Activated CD4-positive, CD25-positive, alpha-beta regulatory T cell treated with anti-CD3 and anti-CD28 coated beads, Interleukin-2, amount 50 U/mL, for 16 hours (primary cell): ENCODE data around the gene GMPPA.

ENCODE experiments used
- DNase-seq: peaks from one replicate; pipeline ENCODE4 v3.0.0-alpha.2; 2020; ENCODE audit warnings: low read depth, low spot score

Gene GMPPA

DNA sequence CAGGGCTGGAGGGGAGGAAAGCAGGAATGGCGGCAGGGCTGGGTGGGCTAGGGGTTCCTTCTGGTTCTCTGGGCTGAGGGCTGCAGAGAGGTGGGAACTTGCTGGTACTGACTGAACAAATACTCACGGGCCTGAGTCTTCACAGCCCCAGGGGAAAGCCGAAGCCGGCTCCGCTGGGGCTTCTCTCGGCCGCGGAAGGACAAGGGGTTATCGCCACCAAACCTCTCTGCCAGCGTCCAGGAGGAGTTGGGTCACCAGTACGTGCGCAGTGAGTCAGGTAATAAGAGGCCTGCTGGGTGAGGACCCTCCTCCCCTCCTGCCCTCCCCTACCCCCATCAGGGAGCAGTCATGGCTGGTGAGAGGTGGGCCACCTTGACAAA is 13.5 kb upstream of the GMPPA start:
- DNase-seq, result no peak

DNA sequence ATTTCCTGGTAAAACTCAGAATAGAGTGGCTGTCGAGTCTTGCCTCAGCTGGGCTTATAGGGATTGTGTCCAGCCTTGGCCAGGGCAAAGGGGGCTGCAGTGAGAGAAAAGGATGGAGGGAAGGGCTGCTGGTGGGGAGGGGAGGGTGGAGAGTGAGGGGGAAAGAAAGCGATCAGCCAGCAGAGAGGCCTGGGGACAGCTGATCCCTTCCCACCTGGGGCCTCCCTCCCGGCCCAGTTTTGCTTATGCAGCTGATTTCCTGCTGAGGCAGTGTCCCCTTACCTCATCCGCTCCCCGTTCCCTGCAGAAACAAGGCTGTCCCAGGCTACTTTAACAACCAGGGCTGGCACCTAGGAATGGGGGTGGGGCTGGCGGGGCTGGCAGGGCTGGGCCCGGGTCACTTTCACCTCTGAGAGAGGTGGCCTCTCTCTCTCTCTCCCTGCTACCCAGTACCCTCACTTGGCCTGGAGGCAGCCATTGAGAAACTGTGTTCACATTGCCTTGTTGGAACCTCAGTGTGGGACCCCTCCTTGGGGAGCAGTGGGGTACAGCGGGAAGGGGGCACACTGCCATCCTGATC is 12.2 kb upstream of the GMPPA start:
- no peak for DNase-seq

DNA sequence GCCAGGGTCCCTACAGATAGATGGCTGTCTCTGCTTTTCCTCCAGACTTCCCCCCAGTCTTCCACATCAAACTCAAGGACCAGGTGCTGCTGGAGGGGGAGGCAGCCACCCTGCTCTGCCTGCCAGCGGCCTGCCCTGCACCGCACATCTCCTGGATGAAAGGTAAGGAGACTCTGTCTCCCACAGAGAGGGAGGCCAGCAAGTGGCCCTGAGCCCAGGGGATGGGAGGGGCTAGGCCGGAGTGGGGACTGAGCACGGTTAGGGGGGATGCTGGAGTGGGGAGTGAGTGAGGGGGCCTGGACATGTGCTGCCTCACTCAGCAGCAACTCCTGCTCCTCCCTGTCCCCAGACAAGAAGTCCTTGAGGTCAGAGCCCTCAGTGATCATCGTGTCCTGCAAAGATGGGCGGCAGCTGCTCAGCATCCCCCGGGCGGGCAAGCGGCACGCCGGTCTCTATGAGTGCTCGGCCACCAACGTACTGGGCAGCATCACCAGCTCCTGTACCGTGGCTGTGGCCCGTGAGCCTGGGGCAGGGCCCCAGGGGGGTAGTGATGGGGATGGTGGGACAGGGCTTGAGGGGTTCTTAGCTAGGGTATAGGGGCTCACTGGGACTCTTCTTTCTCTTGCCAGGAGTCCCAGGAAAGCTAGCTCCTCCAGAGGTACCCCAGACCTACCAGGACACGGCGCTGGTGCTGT is 10.4 kb upstream of the GMPPA start:
- no peak for DNase-seq

- DNase-seq, result no peak
These were observed 9.9 kb upstream of the GMPPA start for GRCh38 chr2:219488844-219489194.

GRCh38 chr2:219489315-219489714 is 9.4 kb upstream of the GMPPA start:
- DNase-seq, result no peak

DNA sequence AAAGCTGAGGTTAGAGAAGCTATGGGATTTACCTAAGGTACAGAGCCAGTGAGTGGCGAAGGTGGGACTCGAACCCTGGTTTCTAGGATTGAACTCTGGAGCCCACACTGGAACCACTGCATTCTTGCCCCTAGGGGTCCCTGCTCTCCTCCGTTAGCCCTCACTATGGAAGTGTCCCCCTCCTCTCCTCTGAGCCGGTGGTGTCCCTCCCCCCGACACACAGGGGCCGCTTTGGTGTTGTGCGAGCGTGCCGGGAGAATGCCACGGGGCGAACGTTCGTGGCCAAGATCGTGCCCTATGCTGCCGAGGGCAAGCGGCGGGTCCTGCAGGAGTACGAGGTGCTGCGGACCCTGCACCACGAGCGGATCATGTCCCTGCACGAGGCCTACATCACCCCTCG is 8.5 kb upstream of the GMPPA start:
- DNase-seq, result no peak

- no peak for DNase-seq
These were observed 8.0 kb upstream of the GMPPA start for GRCh38 chr2:219490600-219491130.

DNA sequence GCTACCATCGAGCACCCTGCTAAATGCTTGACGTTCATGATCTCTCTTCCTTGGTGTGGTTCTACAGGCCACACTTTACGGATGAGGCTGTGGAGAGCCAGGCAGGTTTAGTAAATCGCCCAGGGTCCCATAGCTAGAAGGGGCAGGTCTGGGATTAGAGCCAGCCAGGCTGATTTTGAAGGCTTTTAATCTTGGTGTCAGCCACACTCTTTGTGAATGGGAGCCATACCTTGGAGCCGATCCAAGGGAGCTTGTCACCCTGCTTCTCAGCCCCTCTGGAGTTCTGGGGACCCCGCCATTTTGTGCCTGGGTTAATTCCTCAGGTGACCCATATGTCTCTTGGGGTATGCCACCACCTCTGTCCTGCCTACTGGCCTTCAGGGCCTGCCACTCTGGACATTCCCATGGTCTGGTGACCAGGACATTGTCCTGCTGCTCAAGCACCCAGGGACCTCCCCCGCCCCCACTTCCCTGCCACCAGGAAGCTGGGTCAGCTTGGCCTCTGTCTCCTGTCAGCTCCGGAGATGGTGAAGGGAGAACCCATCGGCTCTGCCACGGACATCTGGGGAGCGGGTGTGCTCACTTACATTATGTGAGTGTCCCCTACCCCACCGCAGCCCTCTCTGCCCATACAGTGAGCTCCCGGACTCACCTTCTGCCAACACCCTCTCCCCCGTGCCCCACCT is 7.3 kb upstream of the GMPPA start:
- DNase-seq, result no peak

DNA sequence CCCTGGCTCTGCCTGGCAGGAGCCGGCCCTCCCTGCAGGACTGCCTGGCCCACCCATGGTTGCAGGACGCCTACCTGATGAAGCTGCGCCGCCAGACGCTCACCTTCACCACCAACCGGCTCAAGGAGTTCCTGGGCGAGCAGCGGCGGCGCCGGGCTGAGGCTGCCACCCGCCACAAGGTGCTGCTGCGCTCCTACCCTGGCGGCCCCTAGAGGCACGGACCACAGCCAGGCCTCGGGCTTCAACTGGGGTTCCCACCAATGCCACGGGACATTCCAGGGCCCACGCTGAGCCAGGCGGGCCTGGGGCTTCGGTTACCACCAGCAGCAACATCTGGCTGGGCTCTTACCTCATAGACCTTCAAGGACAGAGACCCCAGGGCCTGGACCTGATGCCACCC is 6.1 kb upstream of the GMPPA start:
- DNase-seq, result no peak

GRCh38 chr2:219493086-219493485 is 5.6 kb upstream of the GMPPA start:
- DNase-seq, result no peak

- no peak for DNase-seq
These were observed 3.6 kb upstream of the GMPPA start for GRCh38 chr2:219494952-219495530.

GRCh38 chr2:219495531-219496122 is 3.1 kb upstream of the GMPPA start:
- peak; percentile 23 for DNase-seq

- DNase-seq, result no peak
These were observed 2.4 kb upstream of the GMPPA start for GRCh38 chr2:219496247-219496824.

DNA sequence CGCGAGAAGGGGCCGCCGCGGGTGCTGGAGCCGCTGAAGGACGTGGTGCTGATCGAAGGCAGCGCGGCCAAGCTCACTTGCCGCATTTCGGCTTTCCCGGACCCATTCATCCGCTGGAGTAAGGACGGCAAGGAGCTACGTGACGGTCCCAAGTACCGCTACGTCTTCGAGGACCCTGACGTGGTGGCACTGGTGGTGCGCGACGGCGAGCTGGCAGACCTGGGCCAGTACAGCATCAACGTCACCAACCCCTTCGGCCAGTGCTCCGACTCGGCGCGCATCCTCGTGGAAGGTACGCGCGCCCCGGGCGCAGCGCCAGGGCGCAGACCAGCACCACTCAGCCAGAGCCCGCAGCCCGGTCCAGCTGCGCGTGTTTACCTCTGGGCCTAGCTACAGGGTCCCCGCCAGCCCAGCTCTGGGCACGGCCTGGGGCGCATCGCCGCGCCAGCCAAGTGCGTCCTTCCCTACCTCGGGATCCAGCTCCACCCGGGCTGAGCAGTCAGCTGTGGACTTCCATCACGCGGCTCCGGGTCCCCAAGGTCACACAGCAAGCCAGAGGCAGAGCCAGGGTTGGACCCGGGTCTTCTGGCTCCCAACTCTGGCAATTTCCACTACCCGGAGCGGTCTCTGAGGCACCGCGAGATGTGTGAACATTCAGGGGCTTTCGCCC is 1.7 kb upstream of the GMPPA start:
- DNase-seq, result no peak

GRCh38 chr2:219497495-219498279 is 1.0 kb upstream of the GMPPA start:
- DNase-seq, result no peak

DNA sequence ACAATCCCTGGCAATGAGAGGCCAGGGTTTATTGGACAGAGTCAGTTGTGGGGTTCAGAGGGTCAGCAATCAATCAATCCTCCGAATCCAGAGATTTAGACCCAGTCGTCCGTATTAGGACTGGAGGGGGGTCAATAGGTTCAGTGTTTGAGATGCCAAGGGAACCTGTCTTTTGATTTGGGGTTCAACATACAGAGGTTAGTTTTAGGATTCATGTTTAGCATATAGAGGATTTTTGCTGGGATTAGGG is 292 bp downstream of the GMPPA start:
- DNase-seq, result no peak

DNA sequence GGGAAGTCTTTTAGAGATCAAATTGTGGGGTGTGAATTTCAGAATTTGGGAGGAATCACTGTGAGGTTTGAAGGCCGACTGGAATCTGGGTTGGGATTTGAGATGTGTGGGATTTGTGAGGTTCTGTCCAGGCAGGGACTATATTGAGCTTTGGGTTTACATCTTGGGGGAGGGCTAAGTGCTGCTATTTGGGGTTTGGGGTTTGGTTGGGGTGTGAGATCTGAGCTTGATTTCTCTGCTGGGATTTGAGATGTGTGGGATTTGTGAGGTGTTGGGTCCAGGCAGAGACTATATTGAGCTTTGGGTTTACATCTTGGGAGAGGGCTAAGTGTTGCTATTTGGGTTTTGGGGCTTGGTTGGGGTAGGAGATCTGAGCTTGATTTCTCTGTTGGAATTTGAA is 864 bp downstream of the GMPPA start:
- no peak for DNase-seq

- no peak for DNase-seq
These were observed 1.4 kb downstream of the GMPPA start for GRCh38 chr2:219500135-219500534.

- DNase-seq, result no peak
These were observed 3.2 kb downstream of the GMPPA start for GRCh38 chr2:219501849-219502248.

GRCh38 chr2:219502618-219503017 is 3.9 kb downstream of the GMPPA start:
- DNase-seq, result no peak

GRCh38 chr2:219505585-219505984 is 6.9 kb downstream of the GMPPA start:
- DNase-seq, result no peak
